Measurements from ENCODE around the gene CHCHD5. TPM values are rescaled to one million over a fixed set of nuclear protein-coding genes. Genes with fewer than 3 reads are reported as not detected.
"Not testable (repeated sequence)": the region's sequence is repeated elsewhere in the genome, so short reads cannot be mapped to it uniquely, and the experiment has no call there.

The CHCHD5 gene
- total and polyA plus RNA-seq, 4 donors, result 5.0 to 59.9 (median 21.2) TPM

DNA sequence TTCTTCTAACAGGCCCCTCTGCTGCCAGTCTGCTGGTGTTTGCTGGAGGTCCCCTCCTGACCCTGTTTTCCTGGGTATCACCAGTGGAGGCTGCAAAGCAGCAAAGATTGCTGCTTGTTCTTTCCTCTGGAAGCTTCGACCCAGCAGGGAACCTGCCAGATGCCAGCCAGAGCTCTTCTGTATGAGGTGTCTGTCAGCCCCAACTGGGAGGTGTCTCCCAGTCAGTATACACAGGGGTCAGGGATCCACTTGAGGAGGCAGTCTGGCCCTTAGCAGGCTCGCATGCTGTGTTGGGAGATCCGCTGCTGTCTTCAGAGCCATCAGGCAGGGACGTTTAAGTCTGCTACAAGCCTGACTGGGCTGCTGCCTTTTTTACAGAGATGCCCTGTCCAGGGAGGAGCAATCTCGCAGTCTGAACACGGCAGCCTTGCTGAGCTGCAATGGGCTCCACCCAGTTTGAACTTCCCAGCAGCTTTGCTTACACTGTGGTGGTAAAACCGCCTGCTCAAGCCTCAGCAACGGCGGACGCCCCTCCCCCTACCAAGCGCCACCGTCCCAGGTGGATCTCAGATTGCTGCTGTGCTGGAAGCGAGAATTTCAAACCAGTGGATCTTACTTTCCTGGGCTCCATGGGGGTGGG, 29.9 kb downstream of the CHCHD5 start (continued):
- TF ChIP-seq, protein P1, sequence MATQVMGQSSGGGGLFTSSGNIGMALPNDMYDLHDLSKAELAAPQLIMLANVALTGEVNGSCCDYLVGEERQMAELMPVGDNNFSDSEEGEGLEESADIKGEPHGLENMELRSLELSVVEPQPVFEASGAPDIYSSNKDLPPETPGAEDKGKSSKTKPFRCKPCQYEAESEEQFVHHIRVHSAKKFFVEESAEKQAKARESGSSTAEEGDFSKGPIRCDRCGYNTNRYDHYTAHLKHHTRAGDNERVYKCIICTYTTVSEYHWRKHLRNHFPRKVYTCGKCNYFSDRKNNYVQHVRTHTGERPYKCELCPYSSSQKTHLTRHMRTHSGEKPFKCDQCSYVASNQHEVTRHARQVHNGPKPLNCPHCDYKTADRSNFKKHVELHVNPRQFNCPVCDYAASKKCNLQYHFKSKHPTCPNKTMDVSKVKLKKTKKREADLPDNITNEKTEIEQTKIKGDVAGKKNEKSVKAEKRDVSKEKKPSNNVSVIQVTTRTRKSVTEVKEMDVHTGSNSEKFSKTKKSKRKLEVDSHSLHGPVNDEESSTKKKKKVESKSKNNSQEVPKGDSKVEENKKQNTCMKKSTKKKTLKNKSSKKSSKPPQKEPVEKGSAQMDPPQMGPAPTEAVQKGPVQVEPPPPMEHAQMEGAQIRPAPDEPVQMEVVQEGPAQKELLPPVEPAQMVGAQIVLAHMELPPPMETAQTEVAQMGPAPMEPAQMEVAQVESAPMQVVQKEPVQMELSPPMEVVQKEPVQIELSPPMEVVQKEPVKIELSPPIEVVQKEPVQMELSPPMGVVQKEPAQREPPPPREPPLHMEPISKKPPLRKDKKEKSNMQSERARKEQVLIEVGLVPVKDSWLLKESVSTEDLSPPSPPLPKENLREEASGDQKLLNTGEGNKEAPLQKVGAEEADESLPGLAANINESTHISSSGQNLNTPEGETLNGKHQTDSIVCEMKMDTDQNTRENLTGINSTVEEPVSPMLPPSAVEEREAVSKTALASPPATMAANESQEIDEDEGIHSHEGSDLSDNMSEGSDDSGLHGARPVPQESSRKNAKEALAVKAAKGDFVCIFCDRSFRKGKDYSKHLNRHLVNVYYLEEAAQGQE (IDR thresholded peaks at IDR 0.05), result no peak
- no peak for TF ChIP-seq FOXA1 (IDR thresholded peaks at IDR 0.05)
- TF ChIP-seq NR2F2 (IDR thresholded peaks at IDR 0.05), result no peak
- TF ChIP-seq RAD21 (IDR thresholded peaks at IDR 0.05), result no peak
- no peak for TF ChIP-seq JUND (IDR thresholded peaks at IDR 0.05)

DNA sequence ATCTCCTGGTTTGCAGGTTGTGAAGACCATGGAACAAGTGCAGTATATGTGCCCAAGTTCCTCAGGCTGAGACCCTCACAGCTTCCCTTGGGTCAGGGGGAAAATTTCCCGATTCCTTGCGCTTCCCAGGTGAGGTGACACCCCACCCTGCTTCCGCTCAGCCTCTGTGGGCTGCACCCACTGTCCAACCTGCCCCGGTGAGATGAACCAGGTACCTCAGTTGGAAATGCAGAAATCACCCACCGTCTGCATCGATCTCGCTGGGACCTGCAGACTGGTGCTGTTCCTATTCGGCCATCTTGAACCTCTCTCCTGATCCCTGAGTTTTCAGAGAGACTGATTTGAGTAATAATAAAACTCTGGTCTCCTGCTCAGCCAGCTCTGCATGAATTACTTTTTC, 30.6 kb downstream of the CHCHD5 start:
- H3K4me1 ChIP-seq (ENCODE audit: control insufficient read depth in 4 of 4, insufficient read depth in 4 of 4, low read length in 3 of 4), result no peaks in the 10 kb centered on the region
- H3K9ac ChIP-seq (ENCODE audit: low read depth in 1 of 2, low read length in 2 of 2), result no peak overlapping the region
- WGBS, result 97% methylated on average over 8 of the region's 8 CpGs
- H3K27ac ChIP-seq (ENCODE audit: low read depth in 1 of 2, low read length in 2 of 2), result no peak overlapping the region
- no peaks in the 10 kb centered on the region for H3K27me3 ChIP-seq (ENCODE audit: control insufficient read depth in 4 of 4, insufficient read depth in 4 of 4, low read length in 3 of 4)
- no peaks in the 10 kb centered on the region for H3K36me3 ChIP-seq (ENCODE audit: control insufficient read depth in 4 of 4, insufficient read depth in 3 of 4, low read depth in 1 of 4, low read length in 3 of 4)
- H3K4me3 ChIP-seq (ENCODE audit: low read depth in 1 of 3, low read length in 3 of 3), result no peak overlapping the region
- TF ChIP-seq HNF4G (IDR thresholded peaks at IDR 0.05) (no peak), HNF4A (conservative IDR thresholded peaks at IDR 0.05) (no peak), EGR1 (IDR thresholded peaks at IDR 0.05; ENCODE audit: low read depth in 2 of 2) (no peak), SP1 (IDR thresholded peaks at IDR 0.05) (no peak)
- TF ChIP-seq, protein P2, sequence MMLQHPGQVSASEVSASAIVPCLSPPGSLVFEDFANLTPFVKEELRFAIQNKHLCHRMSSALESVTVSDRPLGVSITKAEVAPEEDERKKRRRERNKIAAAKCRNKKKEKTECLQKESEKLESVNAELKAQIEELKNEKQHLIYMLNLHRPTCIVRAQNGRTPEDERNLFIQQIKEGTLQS (IDR thresholded peaks at IDR 0.05), result no peak
- no peaks in the 10 kb centered on the region for H3K9me3 ChIP-seq (ENCODE audit: control insufficient read depth in 4 of 4, low read length in 3 of 4)
- no peak for DNase-seq (ENCODE audit: low spot score)

DNA sequence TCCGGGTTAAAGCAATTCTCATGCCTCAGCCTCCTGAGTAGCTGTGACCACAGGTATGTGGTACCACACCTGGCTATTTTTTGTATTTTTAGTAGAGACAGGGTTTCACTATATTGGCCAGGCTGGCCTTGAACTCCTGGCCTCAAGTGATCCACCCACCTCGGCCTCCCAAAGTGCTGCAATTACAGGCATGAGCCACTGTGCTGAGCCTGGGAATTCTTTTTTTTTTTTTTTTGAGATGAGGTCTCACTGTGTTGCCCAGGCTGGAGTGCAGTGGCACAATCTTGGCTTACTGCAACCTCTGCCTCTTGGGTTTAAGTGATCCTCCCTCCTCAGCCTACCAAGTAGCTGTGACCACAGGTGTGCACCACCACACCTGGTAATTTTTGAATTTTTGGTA, 31.4 kb downstream of the CHCHD5 start:
- not testable (repeated sequence) for DNase-seq (ENCODE audit: low spot score); H3K9ac ChIP-seq (ENCODE audit: low read depth in 1 of 2, low read length in 2 of 2); H3K9me3 ChIP-seq (ENCODE audit: control insufficient read depth in 4 of 4, low read length in 3 of 4); H3K36me3 ChIP-seq (ENCODE audit: control insufficient read depth in 4 of 4, insufficient read depth in 3 of 4, low read depth in 1 of 4, low read length in 3 of 4); H3K27ac ChIP-seq (ENCODE audit: low read depth in 1 of 2, low read length in 2 of 2); H3K27me3 ChIP-seq (ENCODE audit: control insufficient read depth in 4 of 4, insufficient read depth in 4 of 4, low read length in 3 of 4); H3K4me3 ChIP-seq (ENCODE audit: low read depth in 1 of 3, low read length in 3 of 3); H3K4me1 ChIP-seq (ENCODE audit: control insufficient read depth in 4 of 4, insufficient read depth in 4 of 4, low read length in 3 of 4)
- WGBS, result 84% methylated on average over 2 of the region's 2 CpGs

DNA sequence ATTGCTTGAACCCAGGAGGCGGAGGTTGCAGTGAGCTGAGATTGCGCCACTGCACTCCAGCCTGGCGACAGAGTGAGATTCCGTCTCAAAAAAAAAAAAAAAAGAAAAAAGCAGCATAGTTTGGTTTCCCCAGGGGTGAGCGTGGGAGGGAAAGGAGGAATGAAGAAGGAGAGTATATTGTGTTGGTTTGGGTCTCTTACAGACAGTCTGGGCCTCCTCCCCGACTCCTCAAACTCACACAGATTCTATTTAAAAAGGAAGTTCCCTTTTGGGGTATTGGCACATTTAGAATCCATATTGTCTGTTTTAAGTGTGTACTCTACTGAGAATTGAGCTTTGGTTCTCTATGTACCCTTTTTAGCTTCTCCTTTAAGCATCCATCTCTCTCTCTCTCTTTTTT, 34.0 kb downstream of the CHCHD5 start:
- TF ChIP-seq, protein P3, sequence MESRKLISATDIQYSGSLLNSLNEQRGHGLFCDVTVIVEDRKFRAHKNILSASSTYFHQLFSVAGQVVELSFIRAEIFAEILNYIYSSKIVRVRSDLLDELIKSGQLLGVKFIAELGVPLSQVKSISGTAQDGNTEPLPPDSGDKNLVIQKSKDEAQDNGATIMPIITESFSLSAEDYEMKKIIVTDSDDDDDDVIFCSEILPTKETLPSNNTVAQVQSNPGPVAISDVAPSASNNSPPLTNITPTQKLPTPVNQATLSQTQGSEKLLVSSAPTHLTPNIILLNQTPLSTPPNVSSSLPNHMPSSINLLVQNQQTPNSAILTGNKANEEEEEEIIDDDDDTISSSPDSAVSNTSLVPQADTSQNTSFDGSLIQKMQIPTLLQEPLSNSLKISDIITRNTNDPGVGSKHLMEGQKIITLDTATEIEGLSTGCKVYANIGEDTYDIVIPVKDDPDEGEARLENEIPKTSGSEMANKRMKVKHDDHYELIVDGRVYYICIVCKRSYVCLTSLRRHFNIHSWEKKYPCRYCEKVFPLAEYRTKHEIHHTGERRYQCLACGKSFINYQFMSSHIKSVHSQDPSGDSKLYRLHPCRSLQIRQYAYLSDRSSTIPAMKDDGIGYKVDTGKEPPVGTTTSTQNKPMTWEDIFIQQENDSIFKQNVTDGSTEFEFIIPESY (IDR thresholded peaks at IDR 0.05), result no peak
- TF ChIP-seq RXRA (IDR thresholded peaks at IDR 0.05) (no peak), JUND (IDR thresholded peaks at IDR 0.05) (no peak), GABPA (IDR thresholded peaks at IDR 0.05 in 1 of 2, conservative IDR thresholded peaks at IDR 0.05 in 1 of 2) (no peak), FOXA1 (IDR thresholded peaks at IDR 0.05) (no peak)
- H3K4me1 ChIP-seq (ENCODE audit: control insufficient read depth in 4 of 4, insufficient read depth in 4 of 4, low read length in 3 of 4), result no peaks in the 10 kb centered on the region
- H3K9ac ChIP-seq (ENCODE audit: low read depth in 1 of 2, low read length in 2 of 2), result no peak overlapping the region
- no peaks in the 10 kb centered on the region for H3K36me3 ChIP-seq (ENCODE audit: control insufficient read depth in 4 of 4, insufficient read depth in 3 of 4, low read depth in 1 of 4, low read length in 3 of 4)
- no peaks in the 10 kb centered on the region for H3K27me3 ChIP-seq (ENCODE audit: control insufficient read depth in 4 of 4, insufficient read depth in 4 of 4, low read length in 3 of 4)
- H3K27ac ChIP-seq (ENCODE audit: low read depth in 1 of 2, low read length in 2 of 2), result no peak overlapping the region
- H3K9me3 ChIP-seq (ENCODE audit: control insufficient read depth in 4 of 4, low read length in 3 of 4), result no peaks in the 10 kb centered on the region
- no peak for DNase-seq (ENCODE audit: low spot score)
- no peak overlapping the region for H3K4me3 ChIP-seq (ENCODE audit: low read depth in 1 of 3, low read length in 3 of 3)
- 81% methylated on average over 6 of the region's 6 CpGs for WGBS
